ENCODE data around the gene PF4V1.

- TF ChIP-seq, protein P1, sequence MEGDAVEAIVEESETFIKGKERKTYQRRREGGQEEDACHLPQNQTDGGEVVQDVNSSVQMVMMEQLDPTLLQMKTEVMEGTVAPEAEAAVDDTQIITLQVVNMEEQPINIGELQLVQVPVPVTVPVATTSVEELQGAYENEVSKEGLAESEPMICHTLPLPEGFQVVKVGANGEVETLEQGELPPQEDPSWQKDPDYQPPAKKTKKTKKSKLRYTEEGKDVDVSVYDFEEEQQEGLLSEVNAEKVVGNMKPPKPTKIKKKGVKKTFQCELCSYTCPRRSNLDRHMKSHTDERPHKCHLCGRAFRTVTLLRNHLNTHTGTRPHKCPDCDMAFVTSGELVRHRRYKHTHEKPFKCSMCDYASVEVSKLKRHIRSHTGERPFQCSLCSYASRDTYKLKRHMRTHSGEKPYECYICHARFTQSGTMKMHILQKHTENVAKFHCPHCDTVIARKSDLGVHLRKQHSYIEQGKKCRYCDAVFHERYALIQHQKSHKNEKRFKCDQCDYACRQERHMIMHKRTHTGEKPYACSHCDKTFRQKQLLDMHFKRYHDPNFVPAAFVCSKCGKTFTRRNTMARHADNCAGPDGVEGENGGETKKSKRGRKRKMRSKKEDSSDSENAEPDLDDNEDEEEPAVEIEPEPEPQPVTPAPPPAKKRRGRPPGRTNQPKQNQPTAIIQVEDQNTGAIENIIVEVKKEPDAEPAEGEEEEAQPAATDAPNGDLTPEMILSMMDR (IDR thresholded peaks at IDR 0.05): no peak
- no peak for TF ChIP-seq POLR2AphosphoS5 (IDR thresholded peaks at IDR 0.05)
- no peak for TF ChIP-seq POLR2A (IDR thresholded peaks at IDR 0.05)
- no peak for TF ChIP-seq EP300 (IDR thresholded peaks at IDR 0.05)
These were observed 2.3 kb downstream of the PF4V1 start for GRCh38 chr4:73855406-73855805.
